OCI-LY7 (cell line): ENCODE data around the gene SLC12A4.

Source experiments
- EZH2phosphoT487 ChIP-seq: fragments of 200-600 bp; sonication (generic); IDR thresholded peaks from 2 replicates; pipeline ENCODE4 v1.6.1; 2018; ENCODE audit warnings: low read depth, borderline replicate concordance, mild to moderate bottlenecking, mixed run types, antibody characterized with exemption, low read length, moderate library complexity, mixed read lengths
- TF ChIP-seq, protein P1 (sequence below): fragments of 200-600 bp; sonication (generic); conservative IDR thresholded peaks from 2 replicates; pipeline ENCODE4 v1.5.1; 2014; ENCODE audit warnings: mild to moderate bottlenecking, antibody characterized with exemption, low read length, moderate library complexity, mixed read lengths

DNA sequence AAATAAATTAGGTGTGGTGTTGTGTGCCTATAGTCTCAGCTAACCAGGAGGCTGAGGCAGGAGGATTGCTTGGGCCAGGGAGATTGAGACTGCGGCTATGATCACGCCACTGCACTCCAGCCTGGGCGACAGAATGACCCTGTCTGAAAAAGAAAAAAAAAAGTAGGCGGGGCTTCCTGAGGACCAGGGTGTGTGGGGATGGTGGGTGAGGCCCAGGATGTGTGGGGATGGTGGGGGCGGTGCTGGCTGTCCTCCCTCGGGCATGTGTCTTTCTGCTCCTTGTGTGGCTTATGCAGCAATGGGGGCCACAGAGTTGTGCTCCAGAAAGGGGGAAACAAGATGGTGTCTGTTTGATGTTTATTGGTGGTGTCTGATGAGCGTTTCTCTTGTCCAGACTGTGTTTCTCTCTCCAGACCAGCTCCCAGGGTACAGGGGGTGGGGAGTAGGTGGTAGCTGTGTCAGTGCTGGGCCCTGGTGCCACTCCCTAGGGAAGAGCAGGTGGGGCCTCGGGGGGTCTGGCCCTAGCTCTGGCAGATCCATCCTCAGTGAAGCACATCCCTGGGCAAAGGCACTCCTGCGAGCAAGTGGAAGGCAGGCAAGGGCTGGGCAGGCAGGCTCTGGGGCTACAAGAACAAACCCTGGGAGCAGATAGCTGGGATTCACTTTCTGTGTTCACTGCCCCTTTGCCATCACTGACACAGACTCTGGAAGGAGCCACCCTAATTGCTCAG is 26.8 kb downstream of the SLC12A4 start:
- TF ChIP-seq, protein P1, sequence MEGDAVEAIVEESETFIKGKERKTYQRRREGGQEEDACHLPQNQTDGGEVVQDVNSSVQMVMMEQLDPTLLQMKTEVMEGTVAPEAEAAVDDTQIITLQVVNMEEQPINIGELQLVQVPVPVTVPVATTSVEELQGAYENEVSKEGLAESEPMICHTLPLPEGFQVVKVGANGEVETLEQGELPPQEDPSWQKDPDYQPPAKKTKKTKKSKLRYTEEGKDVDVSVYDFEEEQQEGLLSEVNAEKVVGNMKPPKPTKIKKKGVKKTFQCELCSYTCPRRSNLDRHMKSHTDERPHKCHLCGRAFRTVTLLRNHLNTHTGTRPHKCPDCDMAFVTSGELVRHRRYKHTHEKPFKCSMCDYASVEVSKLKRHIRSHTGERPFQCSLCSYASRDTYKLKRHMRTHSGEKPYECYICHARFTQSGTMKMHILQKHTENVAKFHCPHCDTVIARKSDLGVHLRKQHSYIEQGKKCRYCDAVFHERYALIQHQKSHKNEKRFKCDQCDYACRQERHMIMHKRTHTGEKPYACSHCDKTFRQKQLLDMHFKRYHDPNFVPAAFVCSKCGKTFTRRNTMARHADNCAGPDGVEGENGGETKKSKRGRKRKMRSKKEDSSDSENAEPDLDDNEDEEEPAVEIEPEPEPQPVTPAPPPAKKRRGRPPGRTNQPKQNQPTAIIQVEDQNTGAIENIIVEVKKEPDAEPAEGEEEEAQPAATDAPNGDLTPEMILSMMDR: no peak
- TF ChIP-seq EZH2phosphoT487: no peak
